ENCODE data around the gene SPACA4.
"Not testable (repeated sequence)": the region's sequence is repeated elsewhere in the genome, so short reads cannot be mapped to it uniquely, and the experiment has no call there.

Gene SPACA4, protein sequence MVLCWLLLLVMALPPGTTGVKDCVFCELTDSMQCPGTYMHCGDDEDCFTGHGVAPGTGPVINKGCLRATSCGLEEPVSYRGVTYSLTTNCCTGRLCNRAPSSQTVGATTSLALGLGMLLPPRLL

DNA sequence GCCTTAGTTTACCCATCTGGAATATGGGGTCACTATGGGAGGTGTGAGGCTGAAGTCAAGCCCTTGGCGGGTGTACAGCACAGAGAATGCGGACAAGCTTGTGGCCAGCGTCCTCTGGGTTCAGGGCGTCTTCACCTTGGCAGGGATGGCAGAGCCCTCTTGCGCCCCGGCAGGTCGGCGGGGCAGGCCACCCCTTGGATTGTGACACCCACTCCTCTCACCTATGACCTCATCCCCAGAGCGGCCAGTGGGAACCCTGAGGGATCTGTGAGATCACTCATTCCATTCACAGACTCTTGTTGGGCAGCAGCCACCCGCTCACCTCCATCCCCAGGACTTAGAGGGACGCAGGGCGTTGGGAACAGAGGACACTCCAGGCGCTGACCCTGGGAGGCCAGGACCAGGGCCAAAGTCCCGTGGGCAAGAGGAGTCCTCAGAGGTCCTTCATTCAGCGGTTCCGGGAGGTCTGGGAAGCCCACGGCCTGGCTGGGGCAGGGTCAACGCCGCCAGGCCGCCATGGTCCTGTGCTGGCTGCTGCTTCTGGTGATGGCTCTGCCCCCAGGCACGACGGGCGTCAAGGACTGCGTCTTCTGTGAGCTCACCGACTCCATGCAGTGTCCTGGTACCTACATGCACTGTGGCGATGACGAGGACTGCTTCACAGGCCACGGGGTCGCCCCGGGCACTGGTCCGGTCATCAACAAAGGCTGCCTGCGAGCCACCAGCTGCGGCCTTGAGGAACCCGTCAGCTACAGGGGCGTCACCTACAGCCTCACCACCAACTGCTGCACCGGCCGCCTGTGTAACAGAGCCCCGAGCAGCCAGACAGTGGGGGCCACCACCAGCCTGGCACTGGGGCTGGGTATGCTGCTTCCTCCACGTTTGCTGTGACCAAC, at the start of gene SPACA4:
Gene SPACA4 (plus strand): TSS at position 280 of the 896 bp plus-strand sequence. CDS start 237 bp downstream, at position 517.
- DNase-seq (ENCODE audit: low read depth), result no peak

DNA sequence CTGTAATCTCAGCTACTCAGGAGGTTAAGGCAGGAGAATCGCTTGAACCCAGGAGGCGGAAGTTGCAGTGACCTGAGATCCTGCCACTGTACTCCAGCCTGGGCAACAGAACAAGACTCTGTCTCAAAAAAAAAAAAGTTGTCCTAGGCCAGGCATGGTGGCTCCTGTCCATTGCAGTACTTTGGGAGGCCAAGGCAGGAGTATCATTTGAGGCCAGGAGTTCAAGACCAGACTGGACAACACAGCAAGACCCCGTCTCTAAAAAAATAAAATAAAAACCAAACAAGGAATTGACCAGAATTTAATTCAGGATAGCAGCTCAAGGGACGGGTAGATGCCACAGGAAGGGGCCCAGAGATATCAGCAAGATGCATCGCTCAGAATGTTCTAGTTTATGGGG, 49.7 kb upstream of the SPACA4 start:
- DNase-seq (ENCODE audit: low read depth), result no peak

DNA sequence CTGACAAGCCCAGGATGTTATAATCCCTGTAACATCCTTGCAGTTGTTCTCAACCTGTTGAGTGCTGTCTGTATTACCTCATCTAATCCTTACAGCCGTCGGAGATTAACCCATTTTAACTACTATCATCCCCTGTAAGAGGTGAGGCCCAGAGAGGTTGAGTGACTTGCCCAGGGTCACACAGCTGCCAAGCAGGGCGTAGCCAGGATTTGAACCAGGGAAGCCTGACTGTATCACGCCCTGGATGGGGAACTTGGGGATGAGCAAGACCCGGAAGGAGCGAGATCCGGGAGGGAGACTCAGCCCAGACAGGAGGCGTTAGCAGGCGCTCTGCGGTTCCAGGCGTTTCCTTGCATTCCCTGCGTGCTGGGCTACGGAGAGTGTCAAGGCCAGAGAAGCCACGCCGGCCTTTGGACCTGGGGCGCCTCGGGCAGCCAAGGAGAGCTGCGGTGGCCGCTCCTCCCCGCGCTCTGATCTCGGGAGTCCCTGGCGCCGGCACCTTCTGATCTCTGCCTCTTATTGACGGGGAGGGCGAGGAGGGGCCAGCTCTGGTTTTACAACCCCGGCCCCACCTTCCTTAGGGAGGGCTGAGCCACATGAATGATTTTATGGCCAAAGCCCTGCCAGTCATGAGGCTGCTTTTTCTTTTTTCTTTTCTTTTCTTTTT, 48.4 kb upstream of the SPACA4 start:
- no peak for DNase-seq (ENCODE audit: low read depth)

DNA sequence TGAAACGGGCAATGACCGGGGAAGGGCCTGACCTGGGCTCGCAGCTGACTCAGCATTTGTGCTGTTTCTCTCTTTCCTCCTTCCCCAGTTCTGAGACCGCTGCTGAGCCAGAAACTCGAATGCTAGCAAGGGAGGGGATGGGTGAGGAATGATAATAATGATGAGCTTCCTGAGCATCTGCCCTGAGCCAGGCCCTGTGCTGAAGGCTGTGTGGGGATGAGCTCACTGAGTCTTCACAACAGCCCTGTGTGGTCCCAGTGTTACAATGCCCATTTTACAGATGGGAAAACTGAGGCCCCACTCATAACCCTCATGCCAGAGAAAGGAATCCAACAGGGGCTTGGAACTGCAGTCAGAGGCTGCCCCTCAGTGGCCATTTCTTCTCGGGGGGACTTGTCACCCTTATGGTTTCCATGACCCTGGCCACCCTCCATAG, 46.4 kb upstream of the SPACA4 start:
- no peak for DNase-seq (ENCODE audit: low read depth)

DNA sequence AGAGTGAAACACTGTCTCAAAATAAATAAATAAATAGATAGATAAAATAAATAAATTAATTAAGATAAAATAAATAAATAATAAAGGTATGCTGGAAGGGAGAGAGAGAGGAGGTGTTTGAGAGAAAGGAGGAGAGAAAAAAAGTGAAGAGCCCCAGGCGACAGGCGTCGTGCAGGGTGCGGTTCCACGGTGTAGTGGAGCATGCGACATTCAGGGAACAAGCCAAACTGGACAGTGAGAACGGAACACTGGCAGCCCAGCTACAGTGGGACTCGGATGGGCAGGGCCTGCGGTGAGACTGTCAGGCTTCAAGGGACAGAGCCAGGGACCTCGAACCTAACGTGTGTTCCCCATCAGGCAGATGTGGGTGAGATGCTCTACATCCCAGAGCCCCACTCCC, 45.1 kb upstream of the SPACA4 start:
- DNase-seq (ENCODE audit: low read depth), result no peak

DNA sequence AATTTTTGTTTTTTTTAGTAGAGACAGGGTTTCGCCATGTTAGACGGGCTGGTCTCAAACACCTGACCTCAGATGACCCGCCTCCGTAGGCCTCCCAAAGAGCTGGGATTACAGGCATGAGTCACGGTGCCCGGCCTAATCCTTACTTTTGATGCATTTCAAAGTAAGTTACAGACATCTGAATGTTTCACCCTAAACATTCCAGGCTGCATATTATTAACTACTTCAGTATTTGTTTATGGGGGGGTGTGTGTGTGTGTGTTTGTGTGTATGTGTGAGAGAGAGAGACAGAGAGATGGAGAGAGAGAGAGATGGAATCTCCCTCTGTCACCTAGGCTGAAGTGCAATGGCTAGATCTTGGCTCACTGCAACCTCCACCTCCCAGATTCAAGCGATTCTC, 41.5 kb upstream of the SPACA4 start:
- no peak for DNase-seq (ENCODE audit: low read depth)

DNA sequence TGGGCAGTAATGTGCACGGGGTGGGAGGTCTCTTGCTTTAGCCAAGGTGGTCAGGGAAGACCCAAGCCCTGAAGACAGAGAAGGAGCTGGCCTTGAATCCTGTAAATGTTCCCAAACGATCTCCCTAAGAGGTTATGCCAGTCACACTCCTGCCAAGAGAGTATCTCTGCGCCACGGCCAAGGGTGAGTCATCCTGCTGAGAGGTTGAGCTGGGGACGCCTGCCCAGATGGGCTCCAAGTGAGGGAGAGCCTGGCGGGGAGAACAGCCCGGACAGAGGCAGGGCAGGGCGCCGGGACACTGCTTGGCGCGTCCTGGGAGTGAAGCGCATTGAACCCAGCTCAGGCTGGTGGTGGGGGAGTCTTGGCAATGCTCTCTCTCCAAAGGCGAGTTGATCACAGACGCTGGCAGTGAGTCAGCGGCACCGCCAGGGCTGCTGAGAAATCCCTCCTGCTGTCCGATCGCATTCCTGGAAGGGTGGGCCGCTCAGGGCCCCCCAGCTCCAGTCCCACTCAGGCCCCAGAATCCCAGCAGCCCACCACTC, 38.1 kb upstream of the SPACA4 start:
- no peak for DNase-seq (ENCODE audit: low read depth)

DNA sequence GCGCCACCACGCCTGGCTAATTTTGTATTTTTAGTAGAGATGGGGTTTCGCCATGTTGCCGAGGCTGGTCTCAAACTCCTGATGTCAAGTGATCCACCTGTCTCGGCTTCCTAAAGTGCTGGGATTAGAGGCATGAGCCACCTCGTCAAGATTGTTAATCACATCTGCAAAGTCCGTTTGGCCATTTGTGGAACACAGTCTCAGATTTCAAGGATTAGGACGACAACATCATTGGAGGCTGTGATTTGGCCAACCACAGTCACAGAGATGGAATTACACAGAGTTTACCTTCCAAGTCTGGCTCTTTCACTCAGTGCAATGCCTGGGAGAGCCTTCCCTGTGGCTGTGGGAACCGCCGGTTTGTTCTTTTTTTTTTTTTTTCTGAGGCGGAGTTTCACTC, 36.7 kb upstream of the SPACA4 start:
- DNase-seq (ENCODE audit: low read depth), result no peak

DNA sequence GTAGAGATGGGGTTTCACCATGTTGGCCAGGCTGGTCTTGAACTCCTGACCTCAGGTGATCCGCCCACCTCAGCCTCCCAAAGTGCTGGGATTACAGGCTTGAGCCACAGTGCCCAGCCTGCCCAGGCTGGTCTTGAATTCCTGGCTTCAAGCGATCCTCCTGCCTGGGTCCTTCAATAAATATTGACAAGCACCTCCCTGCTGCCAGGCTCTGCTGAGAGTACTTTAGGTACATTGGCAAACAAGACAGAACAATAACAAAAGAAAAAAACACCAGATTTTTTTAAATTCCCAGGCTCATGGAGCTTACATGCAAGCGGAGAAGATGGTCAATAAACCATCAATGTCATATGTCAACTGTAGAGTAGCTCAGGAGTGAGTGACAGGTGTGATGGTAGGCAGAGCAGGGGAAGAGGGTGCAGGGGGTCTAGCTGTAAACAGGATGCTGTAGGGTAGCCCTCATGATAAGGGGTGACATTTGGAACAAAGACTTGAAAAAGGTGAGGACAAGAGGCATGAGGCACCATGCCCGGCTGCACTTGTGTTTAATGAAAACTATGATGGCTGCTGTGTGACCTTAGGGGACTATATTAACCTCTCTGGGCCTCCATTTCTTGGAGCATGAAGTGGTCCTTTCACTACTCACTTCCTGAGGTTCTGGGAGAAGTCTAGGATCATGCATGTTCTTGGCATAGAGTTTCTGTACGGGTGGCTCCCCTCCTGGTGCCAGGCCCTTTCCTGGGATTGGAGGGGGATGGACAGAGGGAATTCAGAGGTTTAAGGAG, 35.0 kb upstream of the SPACA4 start:
- no peak for DNase-seq (ENCODE audit: low read depth)

DNA sequence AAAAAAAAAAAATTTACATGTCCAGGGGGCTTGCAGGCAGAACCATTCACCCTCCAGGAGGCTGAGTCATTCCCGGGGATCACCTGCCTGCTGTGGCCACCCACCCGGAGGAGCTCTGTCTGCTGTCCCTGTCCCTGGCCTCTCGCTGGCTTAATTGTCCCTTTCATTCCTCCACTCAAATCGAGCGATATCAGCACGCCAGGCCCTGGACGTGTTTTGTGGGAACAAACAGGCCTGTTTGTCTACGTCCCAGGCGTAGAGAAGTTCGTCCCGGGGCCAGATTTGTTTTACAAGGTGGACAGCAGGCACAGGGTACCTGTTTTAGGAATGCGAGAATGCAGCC, 33.4 kb upstream of the SPACA4 start:
- DNase-seq (ENCODE audit: low read depth), result no peak

DNA sequence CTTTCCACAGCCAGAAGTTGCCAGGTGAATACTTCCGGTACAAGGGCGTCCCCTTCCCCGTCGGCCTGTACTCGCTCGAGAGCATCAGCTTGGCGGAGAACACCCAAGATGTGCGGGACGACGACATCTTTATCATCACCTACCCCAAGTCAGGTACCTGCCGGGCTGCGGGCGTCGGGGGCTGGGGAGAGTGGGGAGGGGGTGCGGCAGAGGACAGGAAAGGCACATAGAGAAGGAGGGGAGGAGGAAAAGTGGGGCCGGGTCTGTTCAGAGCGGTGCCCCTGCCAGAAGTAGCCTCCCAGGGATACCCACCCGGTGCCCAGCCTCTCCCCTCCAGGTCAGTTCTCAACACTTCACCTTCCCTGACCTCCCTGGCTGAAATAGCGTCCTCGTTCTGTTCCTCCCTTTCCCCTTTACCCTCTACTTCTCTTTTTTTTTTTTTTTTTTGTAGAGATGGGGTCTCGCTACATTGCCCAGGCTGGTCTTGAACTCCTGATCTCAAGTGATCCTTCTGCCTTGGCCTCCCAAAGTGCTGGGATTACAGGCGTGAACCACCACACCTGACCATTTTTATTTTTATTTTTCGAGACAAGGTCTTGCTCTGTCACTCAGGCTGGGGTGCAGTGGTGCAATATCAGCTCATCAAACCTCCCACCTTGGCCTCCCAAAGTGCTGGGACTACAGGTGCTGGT, 30.5 kb upstream of the SPACA4 start:
- no peak for DNase-seq (ENCODE audit: low read depth)

DNA sequence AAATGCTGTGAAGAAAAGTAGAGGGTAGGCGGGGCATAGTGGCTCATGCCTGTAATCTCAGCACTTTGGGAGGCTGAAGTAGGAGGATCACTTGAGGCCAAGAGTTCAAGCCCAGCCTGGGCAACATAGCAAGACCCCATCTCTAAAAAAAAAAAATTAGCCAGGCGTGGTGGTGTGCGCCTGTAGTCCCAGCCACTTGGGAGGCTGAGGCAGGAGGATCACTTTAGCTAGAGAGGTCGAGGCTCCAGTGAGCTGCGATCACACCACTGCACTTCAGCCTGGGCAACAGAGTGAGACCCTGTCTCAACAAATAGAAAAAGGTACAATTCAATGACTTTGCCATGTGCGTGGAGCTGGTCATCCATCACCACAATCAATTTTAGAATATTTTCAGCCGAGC, 28.6 kb upstream of the SPACA4 start:
- not testable (repeated sequence) for DNase-seq (ENCODE audit: low read depth)

DNA sequence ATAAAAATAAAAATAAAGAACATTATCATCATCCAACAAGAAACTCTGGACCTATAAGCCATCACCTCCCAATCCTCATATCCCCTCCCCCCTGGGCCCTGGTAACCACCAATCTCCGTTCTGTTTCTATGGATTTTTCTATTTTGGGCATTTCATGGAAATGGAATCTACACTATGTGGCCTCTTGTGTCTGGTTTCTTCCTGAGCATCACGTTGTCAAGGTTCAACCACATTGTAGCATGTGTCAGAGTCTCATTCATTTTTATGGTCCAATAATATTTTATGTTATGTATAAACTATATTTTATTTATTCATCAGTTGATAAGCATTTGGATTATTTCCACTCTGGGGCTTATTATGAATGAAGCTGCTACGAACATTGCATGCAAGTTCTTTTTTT, 27.7 kb upstream of the SPACA4 start:
- DNase-seq (ENCODE audit: low read depth), result no peak

DNA sequence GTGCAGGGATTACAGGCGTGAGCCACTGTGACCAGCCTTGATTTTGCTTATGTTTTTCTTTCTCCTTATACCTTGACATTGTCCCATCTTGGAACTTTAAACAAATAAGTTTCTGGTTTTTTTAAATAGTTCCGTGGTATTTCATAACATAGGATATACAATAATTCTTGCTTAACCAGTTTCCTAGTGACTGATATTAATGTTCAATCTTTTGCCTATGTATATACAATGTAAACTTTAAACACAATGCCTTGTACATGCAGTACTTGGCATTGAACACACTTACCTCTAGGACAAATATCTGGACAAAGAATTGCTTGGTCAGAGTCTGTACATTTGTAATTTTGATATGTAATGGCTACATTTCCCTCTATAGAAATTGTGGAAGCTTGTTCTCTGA, 24.4 kb upstream of the SPACA4 start:
- DNase-seq (ENCODE audit: low read depth), result no peak

DNA sequence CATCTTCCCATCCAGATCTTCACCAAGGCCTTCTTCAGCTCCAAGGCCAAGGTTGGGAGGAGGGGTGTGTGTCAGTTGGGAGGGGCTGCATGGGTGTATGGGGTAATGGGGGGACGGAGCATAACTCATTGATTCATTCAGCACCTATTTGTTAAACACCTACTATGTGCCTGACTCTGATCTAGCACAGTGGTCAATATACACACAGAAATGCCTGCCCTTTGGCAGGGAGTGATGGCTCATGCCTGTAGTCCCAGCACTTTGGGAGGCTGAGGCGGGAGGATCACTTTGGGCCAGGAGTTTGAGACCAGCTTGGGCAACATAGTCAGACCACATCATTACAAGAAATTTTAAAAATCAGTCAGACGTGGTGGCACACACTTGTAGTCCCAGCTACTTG, 19.2 kb upstream of the SPACA4 start:
- DNase-seq (ENCODE audit: low read depth), result no peak

DNA sequence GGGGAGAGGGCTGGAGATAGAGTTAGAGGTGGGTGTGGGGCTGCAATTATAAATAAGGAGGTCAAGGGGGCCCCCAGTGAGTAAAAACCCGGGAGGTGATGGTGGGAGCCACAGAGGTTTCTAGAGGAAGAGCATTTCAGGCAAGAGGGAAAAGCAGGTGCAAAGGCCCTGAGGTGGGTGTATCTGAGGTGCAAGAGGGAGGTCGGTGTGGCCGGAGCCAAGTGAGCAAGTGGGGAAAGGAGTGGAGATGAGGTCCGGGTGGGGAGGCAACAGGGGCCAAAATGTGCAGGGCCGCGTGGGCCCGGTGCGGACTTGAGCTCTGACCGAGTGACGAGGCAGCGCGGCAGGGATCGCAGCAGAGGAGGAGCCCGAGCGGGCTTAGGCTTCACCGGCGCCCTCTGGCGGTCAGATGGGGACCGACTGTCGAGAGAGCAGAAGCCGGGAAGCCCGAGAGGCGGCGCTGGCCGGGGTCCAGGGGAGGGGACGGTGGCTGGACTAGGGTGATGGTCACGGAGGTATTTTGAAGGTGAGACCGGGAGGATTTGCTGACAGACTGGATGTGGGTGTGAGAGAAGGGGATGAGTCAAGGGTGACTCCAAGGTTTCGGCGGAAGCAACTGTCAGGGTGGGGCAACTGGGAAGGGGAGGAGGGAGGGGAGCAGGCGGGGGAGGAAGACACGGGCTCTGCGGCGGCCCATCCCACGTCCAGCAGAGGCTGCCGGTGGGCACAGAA, 17.7 kb upstream of the SPACA4 start:
- DNase-seq (ENCODE audit: low read depth), result peak; percentile 81

DNA sequence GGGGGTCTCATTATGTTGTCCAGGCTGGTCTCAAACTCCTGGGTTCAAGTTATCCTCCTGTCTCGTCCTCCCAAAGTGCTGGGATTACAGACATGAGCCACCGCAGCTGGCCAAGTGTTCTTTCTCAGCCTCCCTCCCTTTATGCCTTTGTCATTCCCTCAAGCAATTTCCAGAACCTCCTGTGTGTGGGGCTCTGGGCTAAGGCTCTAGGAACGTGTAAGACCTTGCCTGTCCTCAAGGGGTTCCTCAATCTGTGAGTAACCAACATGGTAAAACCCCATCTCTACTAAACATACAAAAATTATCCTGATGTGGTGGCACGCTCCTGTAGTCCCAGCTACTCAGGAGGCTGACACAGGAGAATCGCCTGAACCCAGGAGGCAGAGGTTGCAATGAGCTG, 15.5 kb upstream of the SPACA4 start:
- DNase-seq (ENCODE audit: low read depth), result no peak

DNA sequence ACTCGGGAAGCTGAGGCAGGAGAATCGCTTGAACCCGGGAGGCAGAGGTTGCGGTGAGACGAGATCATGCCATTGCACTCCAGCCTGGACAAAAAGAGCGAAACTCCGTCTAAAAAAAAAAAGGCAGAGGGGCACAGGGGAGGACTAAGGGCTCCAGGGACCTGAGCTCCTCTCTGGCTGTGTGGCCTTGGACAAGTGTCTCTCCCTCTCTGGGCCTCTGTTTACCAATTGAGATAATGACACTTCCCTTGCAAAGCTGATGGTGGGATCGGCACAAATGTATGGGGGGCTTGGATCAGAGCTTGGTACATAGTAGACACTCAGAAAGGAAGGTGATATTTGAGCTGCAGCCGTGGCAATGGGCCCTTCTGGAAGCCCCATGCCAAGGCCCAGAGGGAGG, 11.4 kb upstream of the SPACA4 start:
- DNase-seq (ENCODE audit: low read depth), result no peak

DNA sequence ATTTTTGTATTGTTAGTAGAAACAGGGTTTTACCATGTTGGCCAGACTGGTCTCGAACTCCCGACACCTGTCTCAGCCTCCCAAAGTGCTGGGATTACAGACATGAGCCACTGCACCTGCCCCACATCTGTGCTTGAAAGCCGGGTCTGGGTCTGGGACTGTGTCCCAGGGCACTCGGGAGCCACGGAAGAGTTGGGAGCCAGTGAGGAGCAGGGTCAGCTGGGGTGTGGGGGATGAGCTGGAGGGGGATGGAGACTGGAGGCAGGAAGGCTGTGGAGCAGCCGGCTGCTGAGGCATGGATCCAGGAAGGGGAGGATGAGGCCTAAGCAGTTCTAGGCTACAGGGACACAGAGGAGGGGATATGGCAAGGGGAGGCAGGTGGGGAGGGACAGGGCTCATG, 10.7 kb upstream of the SPACA4 start:
- DNase-seq (ENCODE audit: low read depth), result no peak

DNA sequence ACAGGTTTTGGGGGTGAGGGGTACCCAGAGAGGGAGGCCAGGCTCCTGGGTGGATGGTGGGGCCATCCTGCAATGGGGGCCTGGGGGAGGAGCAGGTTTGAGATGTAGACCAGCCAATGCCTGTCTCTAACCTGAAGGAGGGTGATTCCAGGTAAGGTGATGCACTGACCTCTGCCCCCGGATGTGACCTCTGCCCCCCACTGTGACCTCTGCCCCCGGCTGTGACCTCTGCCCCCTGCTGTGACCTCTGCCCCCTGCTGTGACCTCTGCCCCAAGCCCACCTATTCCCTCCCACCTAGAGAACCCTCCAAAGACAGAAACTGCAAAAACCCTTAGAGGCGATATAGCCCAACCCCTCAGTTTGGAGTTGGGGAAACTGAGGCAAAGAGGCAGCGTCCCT, 10.3 kb upstream of the SPACA4 start:
- no peak for DNase-seq (ENCODE audit: low read depth)

Data from CMK (cell line).